GM19238 (cell line): Measurements from ENCODE around the gene AKT3.

Source experiments
- DNase-seq: peaks from one replicate; pipeline ENCODE4 v3.0.0; 2011; ENCODE audit warnings: low spot score; ENCODE audit not compliant: insufficient read length

Gene AKT3

DNA sequence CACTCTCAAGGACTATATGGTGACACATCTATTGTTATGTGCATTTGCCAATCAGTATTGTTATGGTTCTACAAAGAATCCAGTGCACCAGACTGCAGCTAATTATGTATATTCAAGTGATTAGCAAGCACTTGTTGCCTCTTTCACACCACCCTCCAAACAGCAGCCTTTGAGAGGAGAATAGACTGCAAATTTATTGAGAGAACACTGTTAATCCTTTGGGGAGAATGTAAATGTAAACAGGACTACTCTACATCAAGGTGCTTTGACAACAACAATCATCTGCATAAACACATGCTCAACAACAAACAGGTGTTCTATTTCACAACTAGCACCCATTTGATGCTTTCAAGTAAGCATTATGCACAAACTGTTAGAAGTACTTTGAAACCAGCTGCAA is 117.4 kb downstream of the AKT3 start:
- DNase-seq = no peak

DNA sequence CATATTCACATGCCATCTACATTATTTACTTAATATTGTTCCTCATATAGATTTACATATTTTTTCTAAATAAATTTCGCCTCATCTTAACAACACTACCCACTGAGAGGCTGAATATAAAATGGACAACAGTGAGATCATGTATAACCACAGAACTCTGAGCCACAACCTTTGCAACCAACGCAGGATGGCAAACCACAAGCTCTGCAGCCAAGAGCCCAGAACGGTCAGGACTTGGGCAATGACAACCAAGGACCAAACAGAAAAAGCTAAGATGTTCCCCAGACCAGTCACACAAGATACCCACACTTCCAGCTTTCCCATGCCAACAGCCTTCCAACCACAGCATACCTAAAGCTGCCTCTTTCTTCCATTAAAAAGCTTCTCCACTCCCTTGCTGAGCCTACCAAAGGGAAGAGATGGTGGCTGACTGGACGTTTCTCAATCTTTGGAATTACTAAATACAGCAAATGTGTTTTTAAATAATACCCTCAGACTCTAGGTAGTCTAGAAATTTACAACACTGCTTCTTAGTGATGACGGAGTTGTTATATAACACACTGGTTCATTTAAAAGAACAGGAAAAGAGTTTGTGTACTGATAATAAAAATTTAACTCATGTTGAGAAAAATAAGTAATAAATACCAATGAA is 117.9 kb downstream of the AKT3 start:
- no peak for DNase-seq

DNA sequence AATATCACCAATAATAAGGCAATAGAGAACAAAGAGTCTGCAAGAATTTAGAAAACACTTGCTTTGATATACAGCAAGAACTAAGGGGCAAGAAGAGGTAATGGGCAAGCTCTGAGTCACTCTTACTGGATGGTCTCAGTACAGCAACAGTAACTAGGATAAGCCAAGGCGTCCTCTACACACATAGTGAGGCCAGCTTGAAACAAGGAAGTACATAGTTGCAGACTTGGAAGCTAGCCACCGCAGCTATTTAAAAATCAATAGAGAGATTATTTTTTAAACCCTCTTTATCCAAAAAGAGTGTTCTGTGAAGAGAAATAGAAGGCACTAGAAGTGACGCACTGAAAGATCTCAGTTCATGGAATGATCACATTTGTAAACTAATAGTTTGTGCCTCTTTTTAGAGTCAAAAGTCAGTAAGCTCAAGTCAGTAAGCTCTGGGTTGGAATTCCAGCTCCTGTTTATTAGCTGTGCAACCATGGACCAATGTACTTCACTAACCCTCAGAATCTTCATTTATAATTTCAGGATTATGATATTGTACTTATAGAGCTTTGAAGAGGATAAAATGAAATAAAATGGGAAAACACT is 118.6 kb downstream of the AKT3 start:
- no peak for DNase-seq

DNA sequence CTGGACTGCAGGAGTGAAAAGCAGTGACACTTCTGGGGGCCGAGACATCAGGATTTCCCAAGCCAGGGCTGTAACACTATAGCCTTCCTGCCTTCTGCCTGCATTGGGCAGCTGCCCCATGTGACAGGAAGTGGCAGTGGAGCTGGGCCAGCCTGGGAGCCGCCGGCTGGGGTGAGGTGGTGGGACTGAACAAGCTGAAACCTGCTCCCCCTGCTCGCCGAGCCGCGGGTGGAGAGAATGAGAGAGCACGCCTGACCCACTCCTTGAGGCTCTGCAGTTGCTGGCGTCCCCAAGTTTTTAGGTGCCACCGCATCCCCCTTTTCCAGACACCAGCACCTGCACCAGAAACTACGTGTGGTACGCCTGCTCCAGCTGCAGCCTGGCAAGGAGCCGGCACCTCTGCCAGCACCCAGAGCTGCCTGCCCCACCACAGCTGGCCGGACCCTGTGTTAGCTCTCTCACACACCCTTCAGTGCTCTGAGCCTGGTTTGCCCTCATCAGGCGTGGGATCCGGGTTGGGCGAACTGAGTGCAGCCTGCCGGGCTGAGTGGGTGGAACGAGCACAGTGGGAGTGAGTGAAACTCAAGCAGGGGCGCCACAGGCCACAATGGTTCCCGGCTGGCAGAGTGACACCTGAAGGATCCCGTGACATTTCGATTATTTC is 119.4 kb downstream of the AKT3 start:
- no peak for DNase-seq

DNA sequence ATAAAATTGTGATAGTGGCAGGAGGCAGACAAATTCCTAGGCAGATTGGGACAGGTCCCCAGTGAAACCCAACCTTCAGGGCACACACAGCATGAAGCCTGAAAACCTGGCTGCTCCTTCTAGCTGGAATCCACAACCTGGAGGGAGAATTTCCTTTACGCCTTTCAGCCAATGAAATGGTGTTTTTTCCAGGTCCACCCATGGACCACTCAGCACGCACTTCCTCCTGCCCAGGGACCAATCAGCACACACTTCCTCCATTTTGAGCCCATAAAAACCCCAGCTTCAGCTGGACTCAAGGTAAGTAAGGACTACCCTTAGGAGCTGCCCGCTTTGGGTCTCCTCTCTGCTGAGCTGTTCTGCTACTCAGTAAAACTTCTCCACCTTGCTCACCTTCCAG is 120.1 kb downstream of the AKT3 start:
- no peak for DNase-seq

DNA sequence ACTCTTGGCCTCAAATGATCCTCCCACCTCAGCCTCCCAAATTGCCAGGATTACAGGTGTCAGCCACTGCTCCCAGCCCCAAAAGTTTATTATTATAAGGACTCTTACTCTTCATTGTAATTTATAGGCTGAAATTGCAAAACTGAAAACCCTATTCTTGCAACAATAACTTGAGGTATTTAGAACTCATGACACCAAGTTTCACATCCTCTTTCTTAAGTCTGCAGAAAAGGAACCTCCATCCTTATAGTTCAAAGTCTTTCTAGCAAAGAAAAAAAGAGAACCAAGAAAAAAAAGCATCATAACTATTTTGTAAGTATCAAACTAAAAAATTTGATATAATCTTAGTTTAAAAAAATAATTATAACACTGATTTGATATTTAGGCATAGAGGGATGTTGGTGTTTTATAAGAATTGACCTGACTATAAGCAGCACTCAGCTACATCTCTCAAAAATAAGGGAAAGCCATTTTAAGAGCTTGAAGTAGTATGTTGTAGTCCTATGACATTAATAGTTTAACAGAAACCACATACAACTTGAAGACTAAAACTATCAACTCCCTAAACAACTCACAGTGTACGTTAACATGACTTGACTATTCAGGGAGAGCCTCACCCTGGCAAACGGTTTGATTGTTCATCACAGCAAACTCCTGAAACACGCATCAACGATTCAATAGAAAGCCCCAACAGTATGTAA is 122.4 kb downstream of the AKT3 start:
- DNase-seq = no peak

DNA sequence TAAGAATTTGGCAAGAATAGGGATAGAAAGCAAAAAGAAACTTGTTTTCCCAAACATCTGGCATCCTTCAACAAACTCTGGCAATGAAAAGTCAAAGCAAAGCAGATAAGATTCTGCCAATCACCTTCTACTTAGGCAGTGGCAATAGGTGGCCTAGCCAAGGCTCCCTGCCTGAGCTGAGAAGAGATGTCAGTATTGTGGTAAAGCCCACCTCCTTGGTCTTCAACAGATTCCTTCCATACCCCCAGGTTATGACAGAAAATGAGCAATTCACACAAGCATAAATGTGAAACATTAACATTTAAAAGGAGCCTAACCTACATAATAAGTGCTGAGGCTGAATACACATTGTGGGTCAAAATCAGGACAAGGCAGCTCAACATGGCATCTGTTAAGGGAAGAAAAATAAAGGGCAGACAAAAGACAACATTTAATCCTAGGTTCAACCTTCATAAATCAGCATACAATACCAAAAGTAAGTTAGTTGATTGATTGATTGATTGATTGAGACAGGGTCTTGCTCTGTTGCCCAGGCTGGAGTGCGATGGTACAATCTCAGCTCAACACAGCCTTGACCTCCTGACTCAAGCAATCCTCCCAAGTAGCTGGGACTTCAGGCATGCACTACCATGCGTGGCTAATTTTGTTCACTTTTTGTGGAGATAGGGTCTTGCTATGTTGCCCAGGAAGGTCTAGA is 123.1 kb downstream of the AKT3 start:
- DNase-seq = no peak

DNA sequence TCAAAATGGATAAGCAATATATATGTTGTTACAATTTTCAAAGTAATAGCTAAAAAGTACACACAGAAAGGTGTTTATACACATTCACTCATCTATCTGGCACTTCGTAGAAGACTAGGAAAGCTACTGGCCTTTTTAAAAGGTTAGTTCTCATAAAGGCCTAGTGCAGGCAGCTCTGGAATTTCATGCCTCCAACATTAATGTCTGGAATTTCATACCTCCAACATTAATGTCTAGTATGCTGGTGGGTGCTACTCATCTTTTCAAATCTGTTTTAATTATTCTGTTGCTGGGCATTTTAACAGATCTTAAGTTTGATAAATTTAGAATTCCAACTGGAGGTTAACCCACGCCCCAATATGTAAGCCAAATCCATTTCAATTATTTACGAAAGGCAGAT is 124.2 kb downstream of the AKT3 start:
- no peak for DNase-seq

DNA sequence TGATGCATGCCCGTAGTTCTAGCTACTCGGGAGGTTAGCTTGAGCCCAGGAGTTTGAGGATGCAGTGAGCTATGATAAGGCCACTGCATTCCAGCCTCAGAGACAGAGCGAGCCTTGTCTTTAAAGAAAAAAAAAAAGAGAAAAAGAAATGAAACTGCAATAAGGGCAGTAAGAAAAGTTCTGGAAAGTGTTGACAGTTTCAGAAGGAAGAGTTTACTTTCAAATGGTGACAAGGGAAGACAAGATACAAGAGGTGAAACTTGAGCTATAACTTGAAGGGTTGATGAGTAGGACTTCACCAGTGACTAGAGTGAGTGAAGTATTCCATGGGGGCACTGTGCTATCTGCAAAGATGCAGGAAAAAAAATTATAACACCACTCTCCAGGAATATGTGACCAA is 125.0 kb downstream of the AKT3 start:
- no peak for DNase-seq

DNA sequence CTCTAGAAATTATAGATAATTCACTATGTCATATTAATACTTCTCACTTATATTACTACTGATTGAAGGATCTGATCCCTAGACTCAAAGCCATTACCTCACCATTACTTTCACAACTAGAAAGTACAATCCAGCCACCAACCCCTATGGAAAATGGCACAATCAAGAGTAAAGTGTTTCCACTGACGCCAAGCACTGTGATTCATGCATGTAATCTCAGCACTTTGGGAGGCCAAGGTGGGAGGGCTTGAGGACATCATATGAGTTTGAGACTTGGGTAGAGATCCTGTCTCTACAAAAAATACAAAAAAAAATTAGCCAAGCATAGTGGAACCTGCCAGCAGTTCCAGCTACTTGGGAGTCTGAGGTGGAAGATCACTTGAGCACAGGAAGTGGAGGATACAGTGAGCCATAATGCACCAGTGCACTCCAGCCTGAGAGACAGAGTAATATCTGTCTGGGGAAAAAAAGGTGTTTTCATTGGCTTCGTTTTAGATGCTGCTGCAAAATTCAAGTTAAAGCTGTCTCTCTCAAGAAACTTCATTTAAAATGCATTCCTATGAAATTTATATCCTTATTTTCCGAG is 126.5 kb downstream of the AKT3 start:
- no peak for DNase-seq

DNA sequence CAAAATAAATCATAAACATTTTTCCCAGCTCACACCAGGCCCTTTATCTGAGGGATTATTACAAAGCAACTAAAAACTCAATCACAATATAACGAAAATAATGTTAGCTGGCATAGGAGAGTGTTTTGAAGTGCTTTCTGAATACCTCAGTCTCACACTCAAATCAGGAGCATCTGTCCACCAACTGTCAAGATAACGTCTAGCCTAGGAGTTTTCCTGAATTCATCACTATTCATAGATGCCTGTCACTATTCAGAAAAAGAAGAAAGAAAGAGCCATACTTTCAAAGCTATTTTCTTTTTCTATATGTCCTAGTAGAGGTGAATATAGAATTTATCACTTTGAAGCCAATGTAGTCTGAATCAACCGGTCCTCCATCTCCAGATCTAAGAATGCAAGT is 127.0 kb downstream of the AKT3 start:
- no peak for DNase-seq

DNA sequence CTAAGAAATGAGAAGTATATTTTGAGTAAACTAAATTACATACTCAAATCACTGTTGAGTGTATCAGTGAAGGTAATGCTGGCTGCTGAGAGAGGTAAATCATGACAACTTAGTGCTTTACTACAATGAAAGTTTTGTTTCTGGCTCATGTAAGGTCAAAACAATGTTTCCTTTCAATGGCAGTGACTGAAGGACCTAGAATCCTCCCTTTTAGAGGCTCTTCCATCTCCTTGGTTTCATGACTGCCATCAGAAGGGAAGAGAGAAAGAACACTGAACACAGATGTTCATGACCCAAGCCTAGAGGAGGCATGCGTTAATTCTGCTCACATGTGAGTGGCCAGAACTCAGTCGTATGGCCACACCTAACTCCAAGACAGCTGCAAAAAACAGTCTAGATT is 130.6 kb downstream of the AKT3 start:
- DNase-seq = no peak

DNA sequence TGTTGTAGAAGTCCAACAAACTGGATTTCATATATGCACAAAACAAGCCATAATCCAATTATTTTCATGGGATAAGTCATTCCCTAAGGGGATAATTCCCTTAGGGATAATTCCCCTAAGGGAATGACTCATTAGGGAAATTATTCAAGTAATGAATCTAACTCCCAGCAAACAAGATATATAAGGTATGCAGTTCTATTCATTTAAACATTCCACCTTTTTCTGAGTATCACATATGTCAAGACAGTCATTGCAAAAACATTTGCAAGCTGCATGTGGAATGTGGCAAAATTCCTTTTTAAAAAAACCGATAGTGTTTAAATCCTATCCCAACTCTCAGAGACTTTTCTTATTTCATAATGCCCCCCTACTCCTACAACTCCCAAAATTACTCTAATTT is 131.2 kb downstream of the AKT3 start:
- DNase-seq = no peak

DNA sequence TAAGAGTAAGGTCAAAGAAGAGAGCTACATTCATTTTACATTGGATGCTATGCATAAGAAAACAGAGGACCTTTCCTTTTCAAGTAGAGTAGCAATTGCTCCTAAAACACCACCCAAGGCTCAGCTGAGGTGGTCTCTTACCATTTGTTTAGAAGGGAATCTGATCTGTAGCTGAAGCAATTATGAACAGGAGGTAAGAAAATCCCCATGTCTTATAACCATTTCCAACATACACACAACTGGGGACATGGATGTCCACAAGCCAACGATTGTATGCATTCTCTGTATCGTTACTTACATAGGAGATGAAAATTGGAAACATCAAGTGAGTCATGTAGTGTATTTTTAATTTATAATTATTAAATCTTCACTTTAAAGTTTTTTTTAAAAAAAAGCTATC is 132.0 kb downstream of the AKT3 start:
- no peak for DNase-seq

DNA sequence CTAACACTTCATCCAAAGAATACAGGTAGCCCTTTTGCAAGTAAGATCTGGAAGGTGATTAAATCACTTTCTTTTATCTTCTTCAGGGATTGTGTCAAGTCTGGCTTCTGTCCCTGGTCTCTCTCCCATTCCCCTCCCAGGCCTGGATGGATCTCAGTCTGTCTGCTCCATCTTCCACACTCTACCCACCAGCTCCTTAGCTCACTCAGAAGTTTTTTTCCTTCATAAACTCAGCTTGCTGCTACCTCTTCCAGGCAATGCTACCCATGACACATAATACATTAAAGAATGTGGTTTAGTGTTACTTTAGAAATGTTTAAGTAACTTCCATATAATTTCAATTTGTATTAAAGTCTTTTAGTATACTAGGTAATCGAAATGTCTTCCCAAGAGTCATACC is 133.1 kb downstream of the AKT3 start:
- DNase-seq = no peak

DNA sequence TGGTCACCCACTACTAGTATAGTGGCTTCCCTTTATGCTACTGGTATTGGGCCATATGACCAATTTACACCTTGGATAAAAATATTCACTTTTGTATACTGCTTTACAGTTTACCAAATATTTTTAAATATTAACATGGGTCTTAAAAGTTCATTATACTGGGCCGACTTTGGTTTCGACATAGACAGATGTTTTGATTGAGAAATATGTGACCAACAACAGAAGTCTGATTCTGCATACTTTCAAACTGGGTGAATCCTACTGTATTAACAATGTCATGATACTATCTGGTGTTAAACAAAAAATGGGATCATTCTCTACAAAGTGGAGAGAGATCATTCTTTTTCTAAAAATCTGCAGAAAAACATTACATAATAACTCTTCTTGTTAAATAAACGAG is 134.8 kb downstream of the AKT3 start:
- no peak for DNase-seq

DNA sequence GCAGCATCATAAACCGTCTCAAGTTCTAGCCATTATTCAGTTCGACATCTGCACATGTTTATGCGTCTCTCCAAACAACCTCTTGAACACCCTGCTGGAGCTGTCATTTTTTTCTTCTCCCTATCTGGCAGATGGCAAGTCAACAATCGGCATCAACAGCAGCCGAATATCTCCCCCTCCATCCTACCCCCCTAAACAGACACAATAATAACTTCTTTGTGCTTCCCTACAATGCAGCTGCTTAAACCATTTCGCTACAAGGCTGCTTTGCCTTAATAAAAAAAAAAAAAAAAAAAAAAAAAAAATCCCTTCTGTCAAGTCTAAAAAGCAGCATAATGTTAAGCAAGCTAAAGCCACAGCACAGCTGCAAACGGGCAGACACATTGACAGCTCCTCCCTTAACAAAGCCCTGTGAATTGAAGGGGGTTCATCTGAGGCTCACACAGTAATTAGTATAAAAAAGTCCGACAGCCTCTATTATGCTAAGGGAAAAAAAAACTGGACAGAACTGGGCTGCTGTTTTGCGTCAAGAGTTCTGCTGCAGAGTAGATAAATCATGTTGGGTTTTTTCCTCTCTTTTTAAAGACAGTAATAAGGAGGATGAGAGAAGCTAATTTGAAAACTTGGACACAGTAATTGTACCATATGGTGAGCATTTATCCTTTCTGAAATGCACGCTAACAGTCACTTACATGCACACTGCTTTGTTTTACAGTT is 136.4 kb downstream of the AKT3 start:
- no peak for DNase-seq

DNA sequence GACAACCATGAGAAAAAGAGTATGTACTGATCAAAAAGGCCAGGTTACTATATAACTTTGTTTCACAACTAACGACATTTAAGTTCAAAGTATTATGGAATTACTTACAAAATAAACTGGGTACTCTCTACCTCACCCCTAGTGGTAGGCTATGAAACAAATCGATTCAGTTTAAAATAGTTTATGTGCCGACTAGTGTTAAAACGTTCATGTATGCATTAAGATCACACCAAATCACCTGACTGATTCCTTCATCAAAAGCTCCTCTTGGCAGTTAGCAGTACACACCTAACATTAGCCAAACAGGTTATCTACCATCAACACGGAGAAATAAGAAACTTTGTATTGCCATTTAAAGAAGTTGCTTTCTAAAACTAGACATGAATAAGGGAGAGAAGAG is 137.1 kb downstream of the AKT3 start:
- no peak for DNase-seq

DNA sequence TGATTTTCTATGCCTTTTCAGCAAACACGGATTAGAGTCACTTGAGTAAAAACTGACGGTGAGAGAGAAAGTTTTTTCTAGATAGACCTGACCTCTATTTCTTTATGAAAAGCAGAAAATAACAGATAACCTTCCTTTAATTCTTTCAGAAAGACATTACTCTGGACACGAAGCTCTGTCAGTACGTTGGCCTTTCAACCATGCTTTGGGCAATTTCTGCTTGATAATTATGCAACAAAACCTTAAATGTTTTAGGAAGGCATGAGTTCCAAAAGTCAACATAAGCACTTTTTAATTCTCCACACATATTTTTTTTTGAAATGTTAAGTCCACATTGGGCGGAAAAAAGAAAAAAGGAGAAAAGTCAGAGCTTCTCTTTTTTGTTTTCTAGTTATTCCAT is 137.8 kb downstream of the AKT3 start:
- DNase-seq = no peak

DNA sequence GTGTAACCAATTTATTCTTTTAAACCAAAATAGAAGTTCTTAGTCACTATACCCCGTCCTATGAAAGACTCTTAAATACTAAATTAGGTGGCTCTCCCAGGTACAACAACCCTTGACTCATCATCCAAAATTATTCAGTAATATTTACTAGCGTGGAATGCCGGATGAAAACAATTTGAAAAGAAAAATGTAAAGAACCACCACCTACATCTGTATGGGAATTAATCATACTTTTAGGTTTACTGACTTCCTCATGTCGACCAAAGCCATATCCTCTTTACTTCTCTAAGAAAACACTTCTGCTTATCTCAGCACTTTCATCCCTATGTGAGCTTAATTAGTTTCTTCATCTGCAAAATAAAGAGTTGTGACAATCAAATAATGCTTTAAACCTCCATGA is 139.6 kb downstream of the AKT3 start:
- no peak for DNase-seq

DNA sequence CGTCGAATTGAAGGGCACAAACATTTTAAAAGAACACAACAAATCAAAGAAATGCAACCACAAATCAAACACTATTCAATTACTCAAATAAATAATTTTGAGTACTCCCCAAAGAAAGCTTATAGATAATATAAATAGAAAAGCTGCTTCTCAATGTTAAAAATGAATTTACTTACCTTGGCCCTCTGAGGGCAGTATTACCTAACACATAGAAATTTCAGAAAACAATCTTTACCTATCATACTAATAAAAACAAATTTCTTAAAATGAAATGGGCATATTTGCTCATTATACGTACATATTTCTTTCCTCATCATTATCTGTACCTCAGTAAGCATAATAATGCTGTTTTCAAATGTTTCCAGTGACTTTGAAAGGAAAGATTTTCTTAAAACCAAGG is 141.8 kb downstream of the AKT3 start:
- DNase-seq = no peak
